ENCODE results near the gene OR2A14. TPM values are rescaled to one million over a fixed set of nuclear protein-coding genes. Genes with fewer than 3 reads are reported as not detected.

The OR2A14 gene
- total RNA-seq, 4 donors from 2014 or later: not detected

DNA sequence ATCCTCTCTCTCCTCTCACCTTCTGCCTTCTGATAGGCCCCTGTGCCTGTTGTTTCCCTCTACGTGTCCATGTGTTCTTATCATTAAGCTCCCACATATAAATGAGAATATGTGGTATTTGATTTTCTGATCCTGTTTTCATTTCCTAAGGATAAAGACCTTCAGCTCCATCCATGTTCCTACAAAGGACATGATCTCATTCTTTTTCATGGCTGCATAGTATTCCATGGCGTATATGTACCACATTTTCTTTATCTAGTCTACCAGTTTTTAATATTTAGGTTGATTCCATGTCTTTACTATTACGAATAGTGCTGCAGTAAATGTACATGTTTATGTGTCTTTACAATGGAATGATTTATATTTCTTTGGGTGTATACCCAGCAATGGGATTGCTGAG lies 32.3 kb upstream of the OR2A14 start:
- DNase-seq (ENCODE audit: low spot score in 2 of 2): no peak
- Histone ChIP-seq H3K36me3 (no peaks in the 10 kb centered on the region), H3K27me3 (no peaks in the 10 kb centered on the region), H3K27ac (no peak overlapping the region), H3K9me3 (no peaks in the 10 kb centered on the region), H3K4me3 (no peak overlapping the region), H3K4me1 (no peaks in the 10 kb centered on the region)
- WGBS: 88% methylated on average over 3 of the region's 3 CpGs
- TF ChIP-seq, protein P1, sequence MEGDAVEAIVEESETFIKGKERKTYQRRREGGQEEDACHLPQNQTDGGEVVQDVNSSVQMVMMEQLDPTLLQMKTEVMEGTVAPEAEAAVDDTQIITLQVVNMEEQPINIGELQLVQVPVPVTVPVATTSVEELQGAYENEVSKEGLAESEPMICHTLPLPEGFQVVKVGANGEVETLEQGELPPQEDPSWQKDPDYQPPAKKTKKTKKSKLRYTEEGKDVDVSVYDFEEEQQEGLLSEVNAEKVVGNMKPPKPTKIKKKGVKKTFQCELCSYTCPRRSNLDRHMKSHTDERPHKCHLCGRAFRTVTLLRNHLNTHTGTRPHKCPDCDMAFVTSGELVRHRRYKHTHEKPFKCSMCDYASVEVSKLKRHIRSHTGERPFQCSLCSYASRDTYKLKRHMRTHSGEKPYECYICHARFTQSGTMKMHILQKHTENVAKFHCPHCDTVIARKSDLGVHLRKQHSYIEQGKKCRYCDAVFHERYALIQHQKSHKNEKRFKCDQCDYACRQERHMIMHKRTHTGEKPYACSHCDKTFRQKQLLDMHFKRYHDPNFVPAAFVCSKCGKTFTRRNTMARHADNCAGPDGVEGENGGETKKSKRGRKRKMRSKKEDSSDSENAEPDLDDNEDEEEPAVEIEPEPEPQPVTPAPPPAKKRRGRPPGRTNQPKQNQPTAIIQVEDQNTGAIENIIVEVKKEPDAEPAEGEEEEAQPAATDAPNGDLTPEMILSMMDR (IDR thresholded peaks at IDR 0.05): no peak
- TF ChIP-seq POLR2A (IDR thresholded peaks at IDR 0.05) (no peak), EP300 (IDR thresholded peaks at IDR 0.05) (no peak), POLR2AphosphoS5 (IDR thresholded peaks at IDR 0.05) (no peak)

DNA sequence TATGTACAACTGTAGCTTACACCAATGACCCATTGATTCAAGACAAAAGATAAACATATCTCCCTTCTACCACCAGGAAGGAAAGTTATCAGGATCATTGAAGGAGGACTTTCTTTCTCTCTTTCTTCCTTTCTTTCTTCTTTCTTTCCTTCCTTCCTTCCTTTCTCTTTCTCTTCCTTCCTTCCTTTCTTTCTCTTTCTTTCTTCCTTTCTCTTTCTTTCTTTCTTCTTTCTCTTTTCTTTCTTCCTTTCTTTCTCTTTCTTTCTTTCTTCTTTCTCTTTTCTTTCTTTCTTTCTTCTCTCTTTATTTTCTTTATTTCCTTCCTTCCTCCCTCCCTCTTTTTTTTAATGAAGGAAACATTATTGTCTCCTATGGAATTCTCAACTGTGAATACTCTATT lies 24.2 kb upstream of the OR2A14 start:
- Histone ChIP-seq H3K36me3 (no peaks in the 10 kb centered on the region), H3K27me3 (no peaks in the 10 kb centered on the region), H3K4me3 (no peak overlapping the region), H3K4me1 (no peaks in the 10 kb centered on the region), H3K27ac (no peak overlapping the region), H3K9me3 (no peaks in the 10 kb centered on the region)
- TF ChIP-seq, protein P1 (IDR thresholded peaks at IDR 0.05): no peak
- TF ChIP-seq POLR2AphosphoS5 (IDR thresholded peaks at IDR 0.05): no peak
- no peak for TF ChIP-seq EP300 (IDR thresholded peaks at IDR 0.05)
- no peak for TF ChIP-seq POLR2A (IDR thresholded peaks at IDR 0.05)
- no peak for DNase-seq (ENCODE audit: low spot score in 2 of 2)

GRCh38 chr7:144100607-144101006 lies 22.4 kb upstream of the OR2A14 start:
- TF ChIP-seq EP300 (IDR thresholded peaks at IDR 0.05) (no peak), POLR2AphosphoS5 (IDR thresholded peaks at IDR 0.05) (no peak), POLR2A (IDR thresholded peaks at IDR 0.05) (no peak)
- TF ChIP-seq, protein P1 (IDR thresholded peaks at IDR 0.05): no peak
- H3K4me3 ChIP-seq: no peak overlapping the region
- H3K4me1 ChIP-seq: no peaks in the 10 kb centered on the region
- no peak for DNase-seq (ENCODE audit: low spot score in 2 of 2)
- H3K9me3 ChIP-seq: no peaks in the 10 kb centered on the region
- 55% methylated on average over 3 of the region's 3 CpGs for WGBS
- no peaks in the 10 kb centered on the region for H3K27me3 ChIP-seq
- H3K27ac ChIP-seq: no peak overlapping the region
- no peaks in the 10 kb centered on the region for H3K36me3 ChIP-seq

GRCh38 chr7:144102041-144102440 lies 20.9 kb upstream of the OR2A14 start:
- H3K36me3 ChIP-seq: no peaks in the 10 kb centered on the region
- H3K4me1 ChIP-seq: no peaks in the 10 kb centered on the region
- no peaks in the 10 kb centered on the region for H3K9me3 ChIP-seq
- TF ChIP-seq, protein P1 (IDR thresholded peaks at IDR 0.05): no peak
- TF ChIP-seq EP300 (IDR thresholded peaks at IDR 0.05): no peak
- no peak for TF ChIP-seq POLR2AphosphoS5 (IDR thresholded peaks at IDR 0.05)
- TF ChIP-seq POLR2A (IDR thresholded peaks at IDR 0.05): no peak
- no peak overlapping the region for H3K27ac ChIP-seq
- no peaks in the 10 kb centered on the region for H3K27me3 ChIP-seq
- DNase-seq (ENCODE audit: low spot score in 2 of 2): no peak
- no peak overlapping the region for H3K4me3 ChIP-seq

GRCh38 chr7:144105211-144105610 lies 17.8 kb upstream of the OR2A14 start:
- H3K4me1 ChIP-seq: no peaks in the 10 kb centered on the region
- no peaks in the 10 kb centered on the region for H3K36me3 ChIP-seq
- no peak overlapping the region for H3K4me3 ChIP-seq
- H3K9me3 ChIP-seq: no peaks in the 10 kb centered on the region
- no peaks in the 10 kb centered on the region for H3K27me3 ChIP-seq
- H3K27ac ChIP-seq: no peak overlapping the region
- TF ChIP-seq POLR2A (IDR thresholded peaks at IDR 0.05): no peak
- no peak for TF ChIP-seq EP300 (IDR thresholded peaks at IDR 0.05)
- TF ChIP-seq POLR2AphosphoS5 (IDR thresholded peaks at IDR 0.05): no peak
- TF ChIP-seq, protein P1 (IDR thresholded peaks at IDR 0.05): no peak
- DNase-seq (ENCODE audit: low spot score in 2 of 2): no peak

Measured in suprapubic skin (tissue), 4 donors.